Right lobe of liver (tissue), 4 donors: Measurements from ENCODE around the gene CRIP3.

Experiments used
- CTCF ChIP-seq, 4 donors: fragments of 200-600 bp in 3 of 4; fragments of 450-650 bp in 1 of 4; IDR thresholded peaks; one replicate each; pipeline versions ENCODE4 v1.5.1 to v1.8.0; 2016 to 2022; ENCODE audit warnings: antibody characterized with exemption in 4 of 4, mild to moderate bottlenecking in 2 of 4
- POLR2A ChIP-seq: fragments of 450-650 bp; IDR thresholded peaks from one replicate; pipeline ENCODE4 v1.6.1; 2017; ENCODE audit warnings: antibody characterized with exemption, mild to moderate bottlenecking
- donor health status: DM: no; HTN: no; CAD: no.
- donor health status: DM: no; HTN: no; CAD: no.
- donor health status: DM: no; HTN: yes; CAD: no.

- no peak for TF ChIP-seq CTCF (IDR thresholded peaks at IDR 0.05)
- TF ChIP-seq POLR2A, result peak; percentile 40
Measured at GRCh38 chr6:43278524-43279078, 30.0 kb downstream of the CRIP3 start.
